ENCODE data around the gene SH2D3A.

SH2D3A gene

GRCh38 chr19:6738787-6739389 is 28.3 kb downstream of the SH2D3A start (continued):
- TF ChIP-seq PRDM2 (tag by site-specific recombination; IDR thresholded peaks at IDR 0.05; ENCODE audit: borderline replicate concordance): no peak
- TF ChIP-seq ZNF610 (tag by site-specific recombination; IDR thresholded peaks at IDR 0.05; ENCODE audit: borderline replicate concordance): no peak
- no peak for TF ChIP-seq ZNF660 (tag by site-specific recombination; IDR thresholded peaks at IDR 0.05)
- TF ChIP-seq KLF9 (tag by site-specific recombination; IDR thresholded peaks at IDR 0.05; ENCODE audit: low read depth): no peak
- TF ChIP-seq ZNF488 (tag by site-specific recombination; IDR thresholded peaks at IDR 0.05): no peak
- no peak; the same call in 1 of the 2 replicates for TF ChIP-seq REST (tag by site-specific recombination; IDR thresholded peaks at IDR 0.05)
- no peak for TF ChIP-seq ZNF76 (tag by site-specific recombination; IDR thresholded peaks at IDR 0.05; ENCODE audit: borderline replicate concordance, low read depth)
- peak; percentile 99 for TF ChIP-seq ZNF18 (tag by site-specific recombination; IDR thresholded peaks at IDR 0.05)
- TF ChIP-seq ZBTB8A (tag by site-specific recombination; IDR thresholded peaks at IDR 0.05): 0 out of 2 replicates have a peak, but pooled peaks have one; percentile 44
- no peak for TF ChIP-seq GLIS1 (tag by site-specific recombination; IDR thresholded peaks at IDR 0.05)
- TF ChIP-seq ZFP69B (tag by site-specific recombination; IDR thresholded peaks at IDR 0.05): peak; percentile 56; the same call in 1 of the 2 replicates
- no peak for TF ChIP-seq ZNF658 (tag by site-specific recombination; IDR thresholded peaks at IDR 0.05)
- TF ChIP-seq ZBTB20 (tag by site-specific recombination; IDR thresholded peaks at IDR 0.05): peak; percentile 79
- no peak for TF ChIP-seq PBX3 (CRISPR knock-in tag; IDR thresholded peaks at IDR 0.05)
- TF ChIP-seq ATF2 (tag by site-specific recombination; IDR thresholded peaks at IDR 0.05; ENCODE audit: low read depth): no peak
- no peak for TF ChIP-seq ZNF121 (tag by site-specific recombination; IDR thresholded peaks at IDR 0.05)
- no peak for TF ChIP-seq ZNF645 (tag by site-specific recombination; IDR thresholded peaks at IDR 0.05)
- no peak for TF ChIP-seq ZNF266 (tag by site-specific recombination; IDR thresholded peaks at IDR 0.05; ENCODE audit: low read depth)
- no peak for TF ChIP-seq ZNF148 (tag by site-specific recombination; IDR thresholded peaks at IDR 0.05; ENCODE audit: borderline replicate concordance)

Data from HEK293 (cell line).